ENCODE data around the gene KHSRP.

- no peak for TF ChIP-seq CTCF (IDR thresholded peaks at IDR 0.05)
- TF ChIP-seq POLR2AphosphoS5 (IDR thresholded peaks at IDR 0.05; ENCODE audit: insufficient read depth in 1 of 2, low read depth in 1 of 2) = no peak
- TF ChIP-seq POLR2A (IDR thresholded peaks at IDR 0.05) = no peak
Measured at GRCh38 chr19:6418562-6418932, 6.1 kb downstream of the KHSRP start.

Measured in vagina (tissue), 2 donors.